ENCODE measurements around the gene TRNP1. TPM values are rescaled to one million over a fixed set of nuclear protein-coding genes. Genes with fewer than 3 reads are reported as not detected.

The TRNP1 gene
- polyA plus RNA-seq, 1 donor (not counting 4 experiments of a cell fraction or from before 2014, with no cell fraction given): 164 TPM

DNA sequence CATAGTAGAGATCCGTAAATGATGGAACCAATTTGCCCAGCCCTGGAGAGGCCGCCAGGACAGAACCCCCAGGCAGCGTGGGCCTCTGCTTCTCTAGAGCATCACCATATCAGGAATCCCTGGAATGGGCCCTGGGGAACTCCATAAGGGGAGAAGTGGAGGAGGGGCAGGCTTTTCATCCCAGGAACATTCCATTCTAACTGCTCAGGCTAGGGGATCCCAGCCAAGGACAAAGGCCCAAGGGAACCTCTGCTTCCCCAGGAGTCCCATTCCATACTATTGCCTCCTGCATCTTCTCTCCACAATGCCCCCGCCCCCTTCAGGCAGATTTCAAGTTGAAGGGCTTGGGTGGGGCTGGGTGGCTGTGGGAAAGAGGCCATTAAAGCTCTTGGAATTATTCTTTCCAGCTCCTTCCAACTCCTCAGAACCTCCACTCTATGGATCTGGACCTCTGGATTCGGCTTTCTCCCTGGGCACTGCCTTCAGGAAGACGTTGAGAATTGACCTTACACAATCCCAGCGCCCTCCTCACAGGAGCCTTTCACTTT lies 6.0 kb downstream of the TRNP1 start:
- H2AFZ ChIP-seq (ENCODE audit: control insufficient read depth, low read length): no peak overlapping the region

DNA sequence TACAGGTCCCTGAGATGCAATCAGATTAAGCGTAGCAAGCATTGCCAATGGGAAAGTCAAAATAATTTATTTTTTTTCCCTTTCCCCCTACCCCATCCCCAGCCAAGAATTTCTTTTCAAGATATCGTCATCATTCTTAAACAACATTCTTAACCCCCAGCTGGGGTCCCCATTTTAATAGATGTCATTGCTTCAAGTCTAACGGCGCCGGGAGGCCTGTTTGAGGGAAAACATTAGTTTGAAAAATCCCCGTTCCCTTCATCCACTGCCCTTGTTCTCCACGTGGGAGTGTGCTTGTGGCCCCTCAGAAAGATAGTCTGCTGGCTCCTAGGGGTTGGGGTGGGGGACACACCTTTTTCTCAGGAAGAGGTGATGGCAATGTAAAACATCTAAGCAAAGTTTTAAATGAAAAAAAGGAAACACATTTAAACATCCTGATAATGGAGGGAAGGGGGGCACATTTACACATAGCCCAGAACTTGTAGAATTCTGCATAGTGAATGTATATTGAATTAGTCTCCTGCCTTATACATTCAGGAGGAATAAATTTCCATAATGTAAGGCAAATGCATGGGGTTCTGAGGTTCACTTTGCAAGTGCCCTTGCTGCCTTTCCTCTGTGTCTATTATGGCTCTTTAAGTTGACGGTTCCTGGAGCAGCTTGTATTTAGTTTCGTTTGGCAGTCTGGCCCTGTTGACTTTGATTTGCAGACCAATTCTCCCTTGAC lies 6.8 kb downstream of the TRNP1 start:
- TF ChIP-seq EZH2 (IDR thresholded peaks at IDR 0.05; ENCODE audit: low read length) (no peak), CTCF (optimal IDR thresholded peaks at IDR 0.05 in 1 of 3, IDR thresholded peaks at IDR 0.05 in 1 of 3, conservative IDR thresholded peaks at IDR 0.05 in 1 of 3; ENCODE audit: extremely low read depth in 1 of 3, insufficient read depth in 2 of 3, low read length in 3 of 3) (no peak)
- Histone ChIP-seq H3K4me1 (ENCODE audit: control insufficient read depth, extremely low read depth, insufficient read depth, low read length) (peaks cover 76% of the 10 kb centered on the region), H3K4me3 (ENCODE audit: control insufficient read depth in 2 of 3, extremely low read depth in 1 of 3, insufficient read depth in 2 of 3, low read depth in 1 of 3, low read length in 3 of 3) (peak overlapping the region in 1 of 3 experiments; percentile 8), H4K20me1 (ENCODE audit: control insufficient read depth, extremely low read depth, insufficient read depth, low read length) (no peaks in the 10 kb centered on the region), H3K79me2 (ENCODE audit: control insufficient read depth, insufficient read depth, low read length) (peaks cover 20% of the 10 kb centered on the region), H3K9ac (ENCODE audit: control insufficient read depth, extremely low read depth, insufficient read depth, low read length) (peak overlapping the region; percentile 91), H3K9me3 (ENCODE audit: control insufficient read depth, low read depth, low read length) (no peaks in the 10 kb centered on the region), H3K9me1 (ENCODE audit: control insufficient read depth, extremely low read depth, insufficient read depth, low read length) (peaks cover 2% of the 10 kb centered on the region), H3K4me2 (ENCODE audit: control insufficient read depth, extremely low read depth, insufficient read depth, low read depth, low read length) (peak overlapping the region; percentile 84), H3K36me3 (ENCODE audit: control insufficient read depth in 2 of 2, extremely low read depth in 1 of 2, insufficient read depth in 2 of 2, low read length in 2 of 2) (peaks cover 11 to 26% of the 10 kb centered on the region in 2 experiments), H3K27me3 (ENCODE audit: control insufficient read depth, extremely low read depth, insufficient read depth, low read length) (no peaks in the 10 kb centered on the region), H3K27ac (ENCODE audit: control insufficient read depth, insufficient read depth, low read length) (peak overlapping the region; percentile 99), H2AFZ (ENCODE audit: control insufficient read depth, low read length) (no peak overlapping the region)
- FAIRE-seq (no peak), DNase-seq (ENCODE audit: low read depth, low spot score) (no peak)
- dilution Hi-C loops (cut with MboI; ENCODE audit: extremely low pct_ligation_motif_present, low sequenced_read_pairs): no loop called here

More for the DNA sequence above, 6.0 kb downstream of the TRNP1 start:
- Histone ChIP-seq H3K79me2 (ENCODE audit: control insufficient read depth, insufficient read depth, low read length) (peaks cover 24% of the 10 kb centered on the region), H3K4me1 (ENCODE audit: control insufficient read depth, extremely low read depth, insufficient read depth, low read length) (peaks cover 78% of the 10 kb centered on the region), H4K20me1 (ENCODE audit: control insufficient read depth, extremely low read depth, insufficient read depth, low read length) (no peaks in the 10 kb centered on the region), H3K4me2 (ENCODE audit: control insufficient read depth, extremely low read depth, insufficient read depth, low read depth, low read length) (peak overlapping the region; percentile 84), H3K4me3 (ENCODE audit: control insufficient read depth in 2 of 3, extremely low read depth in 1 of 3, insufficient read depth in 2 of 3, low read depth in 1 of 3, low read length in 3 of 3) (peak overlapping the region in 2 of 3 experiments; percentile 34 to 62), H3K9me1 (ENCODE audit: control insufficient read depth, extremely low read depth, insufficient read depth, low read length) (peaks cover 2% of the 10 kb centered on the region), H3K27me3 (ENCODE audit: control insufficient read depth, extremely low read depth, insufficient read depth, low read length) (no peaks in the 10 kb centered on the region), H3K9ac (ENCODE audit: control insufficient read depth, extremely low read depth, insufficient read depth, low read length) (peak overlapping the region; percentile 91), H3K9me3 (ENCODE audit: control insufficient read depth, low read depth, low read length) (no peaks in the 10 kb centered on the region), H3K36me3 (ENCODE audit: control insufficient read depth in 2 of 2, extremely low read depth in 1 of 2, insufficient read depth in 2 of 2, low read length in 2 of 2) (peaks cover 8 to 24% of the 10 kb centered on the region in 2 experiments), H3K27ac (ENCODE audit: control insufficient read depth, insufficient read depth, low read length) (peak overlapping the region; percentile 99)
- peak; percentile 96 for DNase-seq (ENCODE audit: low read depth, low spot score)
- dilution Hi-C loops (cut with MboI; ENCODE audit: extremely low pct_ligation_motif_present, low sequenced_read_pairs): no loop called here
- no peak for TF ChIP-seq EZH2 (IDR thresholded peaks at IDR 0.05; ENCODE audit: low read length)
- TF ChIP-seq CTCF (optimal IDR thresholded peaks at IDR 0.05 in 1 of 3, IDR thresholded peaks at IDR 0.05 in 1 of 3, conservative IDR thresholded peaks at IDR 0.05 in 1 of 3; ENCODE audit: extremely low read depth in 1 of 3, insufficient read depth in 2 of 3, low read length in 3 of 3): no peak
- FAIRE-seq: peak; percentile 97

All from keratinocyte (primary cell).